ENCODE measurements around the gene S100PBP. TPM values are rescaled to one million over a fixed set of nuclear protein-coding genes. Genes with fewer than 3 reads are reported as not detected.

Gene S100PBP
- total and polyA plus RNA-seq, 2 donors (not counting 3 experiments of a cell fraction or from before 2014, with no cell fraction given), result 15.4 to 38.6 TPM

DNA sequence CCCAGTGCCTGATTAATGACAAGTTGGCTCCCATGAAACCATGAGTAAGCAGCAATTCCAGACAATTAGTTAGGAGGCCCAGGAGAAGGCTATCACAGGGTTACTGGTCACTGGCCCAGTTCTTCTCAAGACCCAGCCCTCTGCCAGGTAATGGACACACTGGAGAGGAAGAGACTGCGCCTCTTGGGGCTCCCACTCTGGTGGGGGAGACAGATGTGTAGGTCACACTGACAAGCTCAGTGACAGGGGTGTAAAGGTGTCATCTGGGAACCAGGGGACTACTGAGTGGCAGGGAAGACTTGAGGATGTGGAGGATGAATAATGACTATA lies 73.8 kb downstream of the S100PBP start:
- H3K27ac ChIP-seq (ENCODE audit: insufficient read depth, low read depth, low read length), result no peak overlapping the region
- H2AFZ ChIP-seq (ENCODE audit: low read depth, low read length), result no peak overlapping the region
- no peak overlapping the region for H3K4me3 ChIP-seq (replicated peaks in 1 of 3; ENCODE audit: insufficient read depth in 1 of 3, low read depth in 1 of 3, low read length in 3 of 3)
- no peak overlapping the region for H3K4me2 ChIP-seq (ENCODE audit: insufficient read depth, low read length)
- CTCF ChIA-PET, result interaction anchor here (0.9 to 5.7 kb wide), 3 partner anchors 9 to 14 kb away, joined by 3 to 51 read pairs (median 4); no protein-coding TSS in a partner anchor
- no peaks in the 10 kb centered on the region for H3K4me1 ChIP-seq (ENCODE audit: control insufficient read depth, extremely low read depth, insufficient read depth, low read length)
- no peak for DNase-seq (ENCODE audit: low read depth, low spot score)
- no peaks in the 10 kb centered on the region for H4K20me1 ChIP-seq (replicated peaks; ENCODE audit: control insufficient read depth, extremely low read depth, insufficient read depth, low read length)
- H3K79me2 ChIP-seq (ENCODE audit: control insufficient read depth, insufficient read depth, low read length), result no peaks in the 10 kb centered on the region
- intact Hi-C loops (cut with micrococcal nuclease), result no loop called here
- H3K9me1 ChIP-seq (replicated peaks; ENCODE audit: control insufficient read depth, extremely low read depth, insufficient read depth, low read length), result no peaks in the 10 kb centered on the region
- BruUV-seq (replicated peaks), result no TSS peak
- no peaks in the 10 kb centered on the region for H3K36me3 ChIP-seq (ENCODE audit: control insufficient read depth in 2 of 2, extremely low read depth in 1 of 2, insufficient read depth in 2 of 2, low read length in 2 of 2)
- no peak overlapping the region for H3K9ac ChIP-seq (replicated peaks; ENCODE audit: extremely low read depth, insufficient read depth, low read length)
- dilution Hi-C loops (cut with MboI; ENCODE audit: extremely low pct_ligation_motif_present, low sequenced_read_pairs), result no loop called here
- peaks cover 13 to 19% of the 10 kb centered on the region in 2 experiments for H3K27me3 ChIP-seq (ENCODE audit: control insufficient read depth in 2 of 2, insufficient read depth in 2 of 2, low read length in 2 of 2)
- POLR2A ChIA-PET, result interaction anchor here (0.6 kb wide), 1 partner anchor 166 kb away, joined by 3 read pairs; no protein-coding TSS in a partner anchor
- no peaks in the 10 kb centered on the region for H3K9me3 ChIP-seq (replicated peaks; ENCODE audit: control insufficient read depth, insufficient read depth, low read length)
- FAIRE-seq, result no peak
- TF ChIP-seq POLR2AphosphoS5 (IDR thresholded peaks at IDR 0.05; ENCODE audit: insufficient read depth, low read depth, low read length), result no peak
- TF ChIP-seq, protein P1, sequence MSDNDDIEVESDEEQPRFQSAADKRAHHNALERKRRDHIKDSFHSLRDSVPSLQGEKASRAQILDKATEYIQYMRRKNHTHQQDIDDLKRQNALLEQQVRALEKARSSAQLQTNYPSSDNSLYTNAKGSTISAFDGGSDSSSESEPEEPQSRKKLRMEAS (IDR thresholded peaks at IDR 0.05; ENCODE audit: insufficient read depth, insufficient read length), result no peak
- no peak for TF ChIP-seq CTCF (IDR thresholded peaks at IDR 0.05; ENCODE audit: extremely low read depth in 1 of 2, insufficient read depth in 1 of 2, low read depth in 1 of 2, low read length in 2 of 2)
- TF ChIP-seq FOS (IDR thresholded peaks at IDR 0.05; ENCODE audit: borderline replicate concordance, insufficient read depth, low read length), result no peak
- TF ChIP-seq MYC (IDR thresholded peaks at IDR 0.05; ENCODE audit: low read depth, low read length), result no peak
- no peak for TF ChIP-seq EZH2 (IDR thresholded peaks at IDR 0.05; ENCODE audit: borderline replicate concordance, low read depth, low read length, severe bottlenecking)
- TF ChIP-seq JUN (IDR thresholded peaks at IDR 0.05; ENCODE audit: borderline replicate concordance, insufficient read depth, insufficient read length, low read depth), result no peak
- TF ChIP-seq POLR2A (IDR thresholded peaks at IDR 0.05; ENCODE audit: low read depth, low read length), result no peak
- TF ChIP-seq GATA2 (IDR thresholded peaks at IDR 0.05; ENCODE audit: insufficient read depth, insufficient read length, low read depth, low read length), result no peak
